Fibroblast of villous mesenchyme (primary cell): Measurements from ENCODE around the gene ADD1. TPM values are rescaled to one million over a fixed set of nuclear protein-coding genes. Genes with fewer than 3 reads are reported as not detected.

Source experiments
- DNase-seq: peaks from one replicate; pipeline ENCODE4 v3.0.0-alpha.2; 2010; ENCODE audit warnings: low read depth
- H3K4me3 ChIP-seq: 2 replicates; pipeline ENCODE4 v1.5.1; 2011; ENCODE audit warnings: low read depth, mild to moderate bottlenecking, low read length
- total RNA-seq: library from RNA; depleted of rRNA; stranded (reverse); fragments of >200 nt; gene quantifications from 2 replicates; pipeline ENCODE4 v1.2.3, GENCODE V29; 2012
- TF ChIP-seq, protein P1 (sequence below): IDR thresholded peaks from 2 replicates; pipeline ENCODE4 v1.5.1; 2012; ENCODE audit warnings: low read depth, mild to moderate bottlenecking, low read length; ENCODE audit not compliant: insufficient read depth

Gene ADD1
- total RNA-seq, 1 donor = 212 TPM

GRCh38 chr4:2939383-2940243 lies 96.0 kb downstream of the ADD1 start:
- no peak overlapping the region for H3K4me3 ChIP-seq
- TF ChIP-seq, protein P1, sequence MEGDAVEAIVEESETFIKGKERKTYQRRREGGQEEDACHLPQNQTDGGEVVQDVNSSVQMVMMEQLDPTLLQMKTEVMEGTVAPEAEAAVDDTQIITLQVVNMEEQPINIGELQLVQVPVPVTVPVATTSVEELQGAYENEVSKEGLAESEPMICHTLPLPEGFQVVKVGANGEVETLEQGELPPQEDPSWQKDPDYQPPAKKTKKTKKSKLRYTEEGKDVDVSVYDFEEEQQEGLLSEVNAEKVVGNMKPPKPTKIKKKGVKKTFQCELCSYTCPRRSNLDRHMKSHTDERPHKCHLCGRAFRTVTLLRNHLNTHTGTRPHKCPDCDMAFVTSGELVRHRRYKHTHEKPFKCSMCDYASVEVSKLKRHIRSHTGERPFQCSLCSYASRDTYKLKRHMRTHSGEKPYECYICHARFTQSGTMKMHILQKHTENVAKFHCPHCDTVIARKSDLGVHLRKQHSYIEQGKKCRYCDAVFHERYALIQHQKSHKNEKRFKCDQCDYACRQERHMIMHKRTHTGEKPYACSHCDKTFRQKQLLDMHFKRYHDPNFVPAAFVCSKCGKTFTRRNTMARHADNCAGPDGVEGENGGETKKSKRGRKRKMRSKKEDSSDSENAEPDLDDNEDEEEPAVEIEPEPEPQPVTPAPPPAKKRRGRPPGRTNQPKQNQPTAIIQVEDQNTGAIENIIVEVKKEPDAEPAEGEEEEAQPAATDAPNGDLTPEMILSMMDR = no peak
- no peak for DNase-seq

DNA sequence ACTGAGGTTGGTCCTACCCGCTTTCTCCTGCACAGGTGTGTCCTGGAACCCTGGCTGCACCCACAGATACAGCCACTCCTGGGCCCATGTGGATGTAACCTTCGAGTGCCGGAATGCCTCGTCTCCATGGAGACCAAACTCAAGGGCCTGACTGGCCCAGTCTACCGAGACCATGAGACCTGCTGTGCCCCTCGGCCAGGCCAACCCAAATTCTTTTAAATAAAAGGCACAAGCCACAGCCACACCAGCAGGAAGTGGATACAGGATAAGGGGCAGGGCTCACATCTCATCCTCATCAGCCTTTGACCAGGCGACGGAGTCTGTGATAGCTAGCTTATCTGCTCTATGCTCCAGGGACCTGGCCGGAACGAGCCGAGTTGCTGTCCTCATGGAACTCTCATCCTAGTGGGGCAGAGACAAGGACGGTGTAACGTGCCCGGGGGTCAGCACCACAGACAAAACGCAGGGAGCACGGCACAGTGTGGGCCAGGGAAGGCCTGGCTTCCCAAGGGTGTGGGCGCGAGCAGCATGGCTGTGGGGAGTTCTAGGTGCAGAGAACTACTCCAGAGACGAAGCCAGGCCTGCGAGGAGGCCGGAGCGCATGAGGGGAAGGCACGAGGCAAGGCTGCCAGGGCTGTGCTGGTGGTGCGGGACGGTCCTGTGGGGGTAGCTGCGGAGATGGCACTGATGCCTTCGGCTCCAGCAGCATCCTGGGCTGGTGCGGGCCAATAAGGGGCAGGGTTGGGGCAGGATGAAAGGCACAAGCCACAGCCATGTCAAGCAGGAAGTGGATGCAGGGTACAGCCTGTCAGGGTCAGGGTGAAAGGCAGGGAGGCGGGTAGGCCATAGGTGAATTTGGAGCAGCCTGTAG lies 96.9 kb downstream of the ADD1 start:
- no peak overlapping the region for H3K4me3 ChIP-seq
- DNase-seq = no peak
- TF ChIP-seq, protein P1 = no peak

DNA sequence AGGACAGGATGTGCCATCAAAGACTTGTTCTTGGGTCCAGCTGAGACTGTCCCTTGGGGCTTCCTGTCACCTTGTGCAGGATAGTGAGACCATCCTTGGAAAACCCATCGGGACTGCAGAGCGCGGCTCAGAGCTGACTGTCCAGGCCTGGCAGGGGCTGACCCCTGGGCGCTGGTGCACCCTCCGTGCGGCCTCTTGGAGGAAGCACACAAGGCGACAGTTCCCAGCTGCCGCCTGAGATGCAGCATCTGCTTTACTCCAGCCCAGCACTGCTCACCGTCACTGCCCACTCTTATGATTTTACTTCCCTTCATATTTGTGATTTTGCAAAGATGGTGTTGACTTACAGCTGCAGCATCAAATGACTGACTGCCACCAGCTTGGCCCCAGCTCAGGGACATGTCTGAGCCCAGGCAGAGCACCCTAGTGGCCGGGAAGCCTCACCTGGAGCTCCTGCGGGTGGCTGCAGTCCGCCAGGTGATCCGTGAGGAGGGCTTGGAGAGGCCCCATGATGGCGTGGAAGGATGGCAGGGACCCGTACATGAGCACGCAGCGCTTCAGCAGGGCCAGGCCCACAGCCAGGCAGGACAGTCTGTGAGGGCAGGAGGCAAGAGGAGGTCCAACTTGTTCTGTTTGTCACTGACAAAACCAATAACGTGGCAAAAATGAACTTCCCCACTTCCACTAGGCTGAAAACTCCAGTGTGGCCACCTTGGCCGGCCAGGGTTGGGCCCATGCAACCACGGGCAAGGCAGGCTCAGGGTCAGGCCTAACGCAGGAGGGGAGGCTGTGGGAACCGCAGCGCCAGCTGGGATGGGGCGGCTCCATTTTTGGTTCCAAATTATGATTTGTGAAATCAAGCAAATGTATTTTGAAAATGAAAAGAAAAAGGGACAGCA lies 97.7 kb downstream of the ADD1 start:
- no peak overlapping the region for H3K4me3 ChIP-seq
- TF ChIP-seq, protein P1 = no peak
- DNase-seq = no peak

DNA sequence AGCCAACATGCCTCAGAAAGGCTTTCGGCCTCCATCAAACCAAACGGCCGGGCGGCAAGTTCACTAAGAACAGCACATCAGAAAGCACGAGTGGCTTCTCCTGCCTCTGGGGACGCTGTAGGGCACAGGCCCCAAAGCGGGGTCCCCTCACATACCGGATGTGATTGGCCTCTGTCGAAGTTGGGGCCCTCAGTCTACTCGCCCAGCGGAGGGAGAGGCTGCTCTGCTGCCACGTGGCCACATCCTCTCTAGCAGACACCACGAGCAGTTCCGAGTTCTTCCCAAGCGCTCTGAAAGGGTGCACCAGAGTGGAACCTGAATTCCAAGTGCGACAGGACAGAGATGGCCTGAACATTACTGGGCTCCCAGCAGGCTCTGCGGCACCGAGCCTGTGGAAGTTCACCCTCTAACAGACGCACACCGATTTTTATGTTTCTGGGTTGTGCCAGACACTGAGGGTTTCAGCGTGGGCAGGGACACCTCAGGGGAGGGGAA lies 98.4 kb downstream of the ADD1 start:
- H3K4me3 ChIP-seq = no peak overlapping the region
- TF ChIP-seq, protein P1 = no peak
- DNase-seq = no peak

GRCh38 chr4:2942532-2943363 lies 99.1 kb downstream of the ADD1 start:
- H3K4me3 ChIP-seq = no peak overlapping the region
- TF ChIP-seq, protein P1 = no peak
- no peak for DNase-seq
